Measurements from ENCODE around the gene PTTG1IP. TPM values are rescaled to one million over a fixed set of nuclear protein-coding genes. Genes with fewer than 3 reads are reported as not detected.

The PTTG1IP gene
- total RNA-seq, 1 donor from 2014 or later = 468 TPM

DNA sequence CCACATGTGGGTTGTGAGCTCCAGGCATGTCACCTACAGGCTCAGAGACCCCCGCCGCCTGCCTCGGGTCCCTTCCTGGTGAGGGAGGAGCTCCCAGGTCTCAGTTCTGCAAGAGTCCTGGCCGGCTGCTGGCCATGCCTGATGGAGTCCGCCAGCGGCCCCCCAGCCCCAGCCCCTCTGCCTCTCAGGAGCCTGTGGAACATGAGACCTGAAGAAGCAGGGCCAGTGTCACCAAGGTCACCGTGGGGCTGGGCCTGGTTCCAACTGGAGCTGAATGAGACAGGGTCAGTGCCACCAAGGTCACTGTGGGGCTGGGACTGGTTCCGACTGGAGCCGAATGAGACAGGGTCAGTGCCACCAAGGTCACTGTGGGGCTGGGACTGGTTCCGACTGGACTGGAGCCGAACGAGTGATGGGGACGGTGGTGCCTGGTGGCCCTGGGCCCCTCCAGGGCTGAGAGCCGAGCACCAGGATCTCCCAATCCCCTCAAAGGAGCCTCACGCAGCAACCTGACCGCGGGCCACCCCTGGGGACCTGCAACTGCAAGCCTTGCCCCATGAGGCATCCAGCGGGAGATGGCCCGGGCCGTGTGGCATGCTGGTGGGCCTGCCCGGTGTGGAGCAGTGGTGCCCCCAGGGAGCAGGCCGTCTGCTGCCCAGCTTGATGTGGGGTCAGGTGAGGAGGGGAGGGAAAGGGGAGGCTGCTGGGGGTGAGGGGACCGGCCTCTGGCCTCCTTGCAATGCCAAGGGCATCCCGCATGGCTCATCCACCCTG, 14.5 kb upstream of the PTTG1IP start:
- no peaks in the 10 kb centered on the region for H3K4me1 ChIP-seq
- no peak overlapping the region for H3K27ac ChIP-seq
- intact Hi-C loops (cut with DNase I) = no loop called here
- no peaks in the 10 kb centered on the region for H3K36me3 ChIP-seq
- TF ChIP-seq, protein P1, sequence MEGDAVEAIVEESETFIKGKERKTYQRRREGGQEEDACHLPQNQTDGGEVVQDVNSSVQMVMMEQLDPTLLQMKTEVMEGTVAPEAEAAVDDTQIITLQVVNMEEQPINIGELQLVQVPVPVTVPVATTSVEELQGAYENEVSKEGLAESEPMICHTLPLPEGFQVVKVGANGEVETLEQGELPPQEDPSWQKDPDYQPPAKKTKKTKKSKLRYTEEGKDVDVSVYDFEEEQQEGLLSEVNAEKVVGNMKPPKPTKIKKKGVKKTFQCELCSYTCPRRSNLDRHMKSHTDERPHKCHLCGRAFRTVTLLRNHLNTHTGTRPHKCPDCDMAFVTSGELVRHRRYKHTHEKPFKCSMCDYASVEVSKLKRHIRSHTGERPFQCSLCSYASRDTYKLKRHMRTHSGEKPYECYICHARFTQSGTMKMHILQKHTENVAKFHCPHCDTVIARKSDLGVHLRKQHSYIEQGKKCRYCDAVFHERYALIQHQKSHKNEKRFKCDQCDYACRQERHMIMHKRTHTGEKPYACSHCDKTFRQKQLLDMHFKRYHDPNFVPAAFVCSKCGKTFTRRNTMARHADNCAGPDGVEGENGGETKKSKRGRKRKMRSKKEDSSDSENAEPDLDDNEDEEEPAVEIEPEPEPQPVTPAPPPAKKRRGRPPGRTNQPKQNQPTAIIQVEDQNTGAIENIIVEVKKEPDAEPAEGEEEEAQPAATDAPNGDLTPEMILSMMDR (IDR thresholded peaks at IDR 0.05) = no peak
- H3K27me3 ChIP-seq = no peaks in the 10 kb centered on the region
- no peak overlapping the region for H3K4me3 ChIP-seq
- H3K9me3 ChIP-seq = no peaks in the 10 kb centered on the region
- DNase-seq (ENCODE audit: low spot score in 2 of 2) = no peak

DNA sequence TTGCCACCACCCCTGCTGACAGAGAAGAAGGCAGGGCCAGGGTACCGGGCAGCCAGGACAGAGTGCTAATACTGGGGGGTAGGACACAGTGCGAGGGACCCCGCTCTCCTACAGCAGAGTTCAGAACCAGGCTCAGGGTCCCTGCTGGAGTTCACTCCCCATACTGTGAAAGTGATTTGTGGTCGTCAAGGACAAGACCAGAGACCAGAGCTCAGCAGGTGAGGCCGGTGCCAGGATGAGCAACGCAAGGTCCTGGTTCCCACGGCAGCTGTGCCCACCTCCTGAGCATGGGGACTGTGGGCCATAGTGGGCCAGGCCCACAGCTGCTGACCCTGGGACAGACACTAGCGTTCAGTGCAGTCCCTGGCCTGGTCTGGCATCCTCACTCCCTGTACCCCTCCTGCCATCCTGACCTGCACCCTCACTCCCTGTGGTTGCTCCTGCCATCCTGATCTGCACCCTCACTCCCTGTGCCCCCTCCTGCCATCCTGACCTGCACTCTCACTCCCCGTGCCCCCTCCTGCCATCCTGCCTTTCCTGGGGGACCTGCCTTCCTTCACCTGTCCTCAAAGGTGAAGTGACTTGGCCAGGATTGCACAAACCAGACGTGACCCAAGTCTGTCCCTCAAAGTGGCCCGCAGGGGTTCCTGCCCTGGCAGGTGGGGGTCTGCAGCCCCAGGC, 13.8 kb upstream of the PTTG1IP start:
- Histone ChIP-seq H3K4me1 (no peaks in the 10 kb centered on the region), H3K27ac (no peak overlapping the region), H3K9me3 (no peaks in the 10 kb centered on the region), H3K4me3 (no peak overlapping the region), H3K27me3 (no peaks in the 10 kb centered on the region), H3K36me3 (no peaks in the 10 kb centered on the region)
- intact Hi-C loops (cut with DNase I) = no loop called here
- TF ChIP-seq, protein P1 (IDR thresholded peaks at IDR 0.05) = no peak
- no peak for DNase-seq (ENCODE audit: low spot score in 2 of 2)

DNA sequence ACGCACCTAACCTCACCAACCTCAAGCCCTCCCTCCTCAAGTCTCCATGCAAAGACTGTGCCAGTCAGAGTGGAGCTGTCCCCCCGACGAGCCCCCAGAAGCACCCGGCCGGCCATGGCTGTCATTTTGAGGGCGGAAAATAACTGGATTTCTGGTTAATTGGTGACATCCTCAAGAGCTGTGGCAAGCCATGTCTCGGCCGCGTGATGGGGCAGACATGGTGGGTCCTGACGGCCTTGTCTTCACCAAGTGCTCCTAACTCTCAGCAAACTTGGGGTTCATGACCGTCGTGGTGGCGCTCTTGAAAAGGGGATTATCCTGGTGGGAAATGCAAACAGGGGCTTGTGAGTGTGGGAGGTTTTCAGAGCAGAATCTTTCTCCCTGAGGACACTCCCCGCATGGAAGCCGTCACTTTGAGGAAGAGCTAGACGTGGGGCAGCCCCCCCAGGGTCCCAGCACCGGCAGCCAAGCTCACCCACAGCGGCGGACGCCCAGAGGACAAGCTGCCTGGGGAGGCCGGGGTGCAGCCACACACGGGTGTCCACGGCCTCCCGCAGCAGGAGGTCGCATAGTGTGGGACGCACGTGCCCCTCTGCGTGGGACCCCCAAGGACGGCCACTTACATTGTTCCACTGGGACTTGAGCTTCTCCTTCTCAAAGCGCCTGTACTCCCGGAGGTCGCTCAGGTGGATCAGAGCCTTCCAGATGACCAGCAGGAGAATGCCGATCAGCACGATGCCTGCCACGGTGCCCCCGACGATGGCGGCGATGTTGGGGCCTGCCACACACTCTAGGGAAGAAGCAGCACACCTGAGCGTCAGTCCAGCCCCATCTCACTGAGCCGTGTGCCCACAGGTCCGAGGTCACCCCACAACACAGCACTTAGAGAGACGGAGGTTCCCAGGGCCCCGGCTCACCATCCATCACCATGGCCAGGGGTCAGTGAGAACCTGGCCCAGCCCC, 12.9 kb upstream of the PTTG1IP start:
- TF ChIP-seq, protein P1 (IDR thresholded peaks at IDR 0.05) = no peak
- Histone ChIP-seq H3K27me3 (no peaks in the 10 kb centered on the region), H3K27ac (no peak overlapping the region), H3K4me1 (no peaks in the 10 kb centered on the region), H3K4me3 (no peak overlapping the region), H3K9me3 (no peaks in the 10 kb centered on the region), H3K36me3 (no peaks in the 10 kb centered on the region)
- intact Hi-C loops (cut with DNase I) = no loop called here
- DNase-seq (ENCODE audit: low spot score in 2 of 2) = no peak

DNA sequence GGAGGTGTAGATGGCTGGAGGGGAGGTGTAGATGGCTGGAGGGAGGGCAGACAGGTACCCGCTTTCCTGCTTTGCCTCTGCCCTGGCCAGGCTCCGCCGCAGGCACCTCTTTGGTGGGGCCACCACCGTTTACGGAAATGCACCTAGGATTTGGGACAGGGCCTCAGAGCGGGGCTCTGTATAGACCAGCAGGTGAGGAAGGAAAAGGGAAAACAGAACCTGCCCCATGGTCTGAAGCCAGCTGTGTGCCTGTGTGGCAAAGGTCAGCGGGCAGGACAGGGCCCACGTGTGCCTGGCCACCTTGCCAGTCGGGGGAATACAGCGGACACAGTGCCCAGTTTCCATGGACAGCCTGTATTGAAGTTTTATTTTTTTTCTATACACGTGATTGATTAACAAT, 12.1 kb upstream of the PTTG1IP start:
- Histone ChIP-seq H3K4me3 (no peak overlapping the region), H3K36me3 (no peaks in the 10 kb centered on the region), H3K4me1 (no peaks in the 10 kb centered on the region), H3K27me3 (no peaks in the 10 kb centered on the region), H3K27ac (no peak overlapping the region), H3K9me3 (no peaks in the 10 kb centered on the region)
- DNase-seq (ENCODE audit: low spot score in 2 of 2) = no peak
- intact Hi-C loops (cut with DNase I) = no loop called here
- TF ChIP-seq, protein P1 (IDR thresholded peaks at IDR 0.05) = no peak

DNA sequence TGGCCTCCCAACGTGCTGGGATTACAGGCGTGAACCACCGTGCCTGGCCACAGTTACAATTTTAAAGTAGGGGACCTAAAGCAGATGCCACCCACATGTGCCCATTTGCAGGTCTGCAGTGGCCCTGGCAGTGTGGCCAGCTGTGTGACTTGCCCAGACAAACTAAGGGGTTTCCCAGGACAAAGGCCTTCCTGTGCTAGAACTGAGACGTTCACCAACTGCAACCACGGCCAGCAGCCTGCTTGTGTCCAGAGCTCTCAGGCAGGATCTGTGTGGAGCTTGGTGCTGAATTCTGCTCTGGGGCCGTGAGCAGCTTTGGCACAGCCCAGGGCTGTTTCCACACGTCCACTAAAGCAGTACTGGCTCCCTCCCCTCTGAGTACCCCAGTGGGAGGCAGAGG, 10.6 kb upstream of the PTTG1IP start:
- Histone ChIP-seq H3K4me1 (no peaks in the 10 kb centered on the region), H3K27ac (no peak overlapping the region), H3K27me3 (no peaks in the 10 kb centered on the region), H3K4me3 (no peak overlapping the region), H3K9me3 (no peaks in the 10 kb centered on the region), H3K36me3 (no peaks in the 10 kb centered on the region)
- TF ChIP-seq, protein P1 (IDR thresholded peaks at IDR 0.05) = no peak
- intact Hi-C loops (cut with DNase I) = no loop called here
- no peak for DNase-seq (ENCODE audit: low spot score in 2 of 2)

Measured in ascending aorta (tissue), 2 donors.